OCI-LY1 (cell line): ENCODE data around the gene NAV3.

Experiments
- H2AFZ ChIP-seq: fragments of 200-600 bp; sonication (generic), shearing (Covaris generic); 2 replicates; pipeline ENCODE4 v1.6.0; 2014; ENCODE audit warnings: antibody characterized with exemption, mild to moderate bottlenecking, low read length
- H3F3A ChIP-seq: fragments of 200-600 bp; sonication (generic), shearing (Covaris generic); 2 replicates; pipeline ENCODE4 v1.6.0; 2014; ENCODE audit warnings: mild to moderate bottlenecking, antibody characterized with exemption, low read length, moderate library complexity; ENCODE audit not compliant: insufficient read depth
- H3K27ac ChIP-seq: fragments of 200-600 bp; sonication (generic); 2 replicates; pipeline ENCODE4 v1.5.1; 2014; ENCODE audit warnings: low read length, mixed run types, mild to moderate bottlenecking, low read depth; ENCODE audit not compliant: poor library complexity, severe bottlenecking
- H3K27me3 ChIP-seq: fragments of 200-600 bp; sonication (generic); 2 replicates; pipeline ENCODE4 v1.6.0; 2014; ENCODE audit warnings: antibody characterized with exemption, mild to moderate bottlenecking, low read length, moderate library complexity; ENCODE audit not compliant: insufficient read depth
- H3K36me3 ChIP-seq: fragments of 200-600 bp; sonication (generic); 2 replicates; pipeline ENCODE4 v1.6.1; 2014; ENCODE audit warnings: mild to moderate bottlenecking, antibody characterized with exemption, low read length, moderate library complexity, mixed read lengths; ENCODE audit not compliant: insufficient read depth
- H3K4me1 ChIP-seq: fragments of 200-600 bp; sonication (generic); 2 replicates; pipeline ENCODE4 v1.5.1; 2014; ENCODE audit warnings: mild to moderate bottlenecking, low read length, moderate library complexity; ENCODE audit not compliant: insufficient read depth, severe bottlenecking
- H3K4me2 ChIP-seq: fragments of 200-600 bp; sonication (generic), shearing (Covaris generic); 2 replicates; pipeline ENCODE4 v1.6.1; 2014; ENCODE audit warnings: low read length
- H3K4me3 ChIP-seq: fragments of 200-600 bp; sonication (generic); 2 replicates; pipeline ENCODE4 v1.5.1; 2014; ENCODE audit warnings: low read length, low read depth, mild to moderate bottlenecking, mixed read lengths; ENCODE audit not compliant: poor library complexity, severe bottlenecking
- H3K79me2 ChIP-seq: fragments of 200-600 bp; shearing (Covaris generic); 2 replicates; pipeline ENCODE4 v1.6.1; 2016; ENCODE audit warnings: mixed run types, low read length, mixed read lengths; ENCODE audit not compliant: insufficient read depth
- H3K9ac ChIP-seq: fragments of 200-600 bp; sonication (generic), shearing (Covaris generic); 2 replicates; pipeline ENCODE4 v1.6.1; 2014; ENCODE audit warnings: mild to moderate bottlenecking, low read length, mixed read lengths
- H3K9me2 ChIP-seq: fragments of 200-600 bp; sonication (generic), shearing (Covaris generic); 2 replicates; pipeline ENCODE4 v1.6.1; 2014; ENCODE audit warnings: low read depth, mild to moderate bottlenecking, low read length, mixed read lengths
- H3K9me3 ChIP-seq: fragments of 200-600 bp; shearing (Covaris generic); 2 replicates; pipeline ENCODE4 v1.6.1; 2014; ENCODE audit warnings: low read length, mixed read lengths
- H4K20me1 ChIP-seq: fragments of 200-600 bp; sonication (generic), shearing (Covaris generic); 2 replicates; pipeline ENCODE4 v1.6.0; 2016; ENCODE audit warnings: mild to moderate bottlenecking, low read length; ENCODE audit not compliant: insufficient read depth
- EZH2 ChIP-seq: fragments of 200-600 bp; sonication (generic), shearing (Covaris generic); IDR thresholded peaks from 2 replicates; pipeline ENCODE4 v1.8.0; 2017; ENCODE audit warnings: borderline replicate concordance, mixed run types, mild to moderate bottlenecking, antibody characterized with exemption, low read length, moderate library complexity, mixed read lengths
- TF ChIP-seq, protein P1 (sequence below): fragments of 200-600 bp; sonication (generic), shearing (Covaris generic); IDR thresholded peaks from 2 replicates; pipeline ENCODE4 v1.5.1; 2017; ENCODE audit warnings: mild to moderate bottlenecking, antibody characterized with exemption, low read length, moderate library complexity, mixed read lengths

NAV3 gene

DNA sequence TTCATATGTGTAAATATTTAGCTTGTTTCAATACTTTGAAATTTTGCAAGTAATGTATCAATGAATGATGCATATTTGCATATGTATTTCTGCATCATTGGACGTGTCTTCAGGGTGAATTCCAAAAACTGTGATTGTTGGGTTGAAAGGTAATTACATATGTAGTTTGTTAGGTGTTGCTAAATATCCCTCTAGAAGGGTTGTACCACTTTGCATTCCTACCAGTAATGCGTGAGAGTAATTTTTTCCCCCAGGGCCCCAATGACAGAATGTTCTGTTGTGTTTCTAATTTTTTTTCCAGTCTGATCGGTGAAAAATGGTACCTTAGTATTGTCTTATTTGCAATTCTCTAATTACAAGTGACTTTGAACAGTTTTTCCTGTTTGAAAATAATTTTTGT lies 408.9 kb downstream of the NAV3 start:
- Histone ChIP-seq H3K4me2 (no peak overlapping the region), H3K79me2 (no peaks in the 10 kb centered on the region), H4K20me1 (no peaks in the 10 kb centered on the region), H3K4me1 (no peaks in the 10 kb centered on the region), H3K9me2 (no peaks in the 10 kb centered on the region), H3K9ac (no peak overlapping the region), H2AFZ (no peak overlapping the region), H3K36me3 (no peaks in the 10 kb centered on the region), H3K9me3 (no peaks in the 10 kb centered on the region), H3K27me3 (no peaks in the 10 kb centered on the region), H3K4me3 (no peak overlapping the region), H3K27ac (no peak overlapping the region), H3F3A (no peaks in the 10 kb centered on the region)
- TF ChIP-seq, protein P1, sequence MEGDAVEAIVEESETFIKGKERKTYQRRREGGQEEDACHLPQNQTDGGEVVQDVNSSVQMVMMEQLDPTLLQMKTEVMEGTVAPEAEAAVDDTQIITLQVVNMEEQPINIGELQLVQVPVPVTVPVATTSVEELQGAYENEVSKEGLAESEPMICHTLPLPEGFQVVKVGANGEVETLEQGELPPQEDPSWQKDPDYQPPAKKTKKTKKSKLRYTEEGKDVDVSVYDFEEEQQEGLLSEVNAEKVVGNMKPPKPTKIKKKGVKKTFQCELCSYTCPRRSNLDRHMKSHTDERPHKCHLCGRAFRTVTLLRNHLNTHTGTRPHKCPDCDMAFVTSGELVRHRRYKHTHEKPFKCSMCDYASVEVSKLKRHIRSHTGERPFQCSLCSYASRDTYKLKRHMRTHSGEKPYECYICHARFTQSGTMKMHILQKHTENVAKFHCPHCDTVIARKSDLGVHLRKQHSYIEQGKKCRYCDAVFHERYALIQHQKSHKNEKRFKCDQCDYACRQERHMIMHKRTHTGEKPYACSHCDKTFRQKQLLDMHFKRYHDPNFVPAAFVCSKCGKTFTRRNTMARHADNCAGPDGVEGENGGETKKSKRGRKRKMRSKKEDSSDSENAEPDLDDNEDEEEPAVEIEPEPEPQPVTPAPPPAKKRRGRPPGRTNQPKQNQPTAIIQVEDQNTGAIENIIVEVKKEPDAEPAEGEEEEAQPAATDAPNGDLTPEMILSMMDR: no peak
- TF ChIP-seq EZH2: no peak

DNA sequence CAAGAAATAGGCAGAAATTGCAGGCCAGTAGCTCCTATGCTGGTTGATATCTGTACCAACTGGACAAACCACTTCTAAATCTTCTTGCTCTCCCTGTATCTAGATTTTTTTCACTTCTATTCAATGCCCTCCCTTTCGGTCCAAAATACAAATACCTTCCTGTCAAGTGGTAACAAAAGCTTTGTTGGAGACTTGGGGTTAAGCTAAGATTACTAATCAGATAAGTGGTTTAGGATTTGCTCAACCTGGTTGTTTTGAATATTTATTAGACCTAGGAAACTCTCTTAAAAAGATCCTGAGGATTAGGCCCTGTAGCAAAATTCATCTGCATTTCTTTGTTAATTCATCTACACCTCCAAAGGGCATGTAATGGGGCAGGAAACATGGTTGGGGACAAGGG lies 410.1 kb downstream of the NAV3 start:
- Histone ChIP-seq H3K4me1 (no peaks in the 10 kb centered on the region), H3F3A (no peaks in the 10 kb centered on the region), H3K79me2 (no peaks in the 10 kb centered on the region), H3K27ac (no peak overlapping the region), H3K4me2 (no peak overlapping the region), H4K20me1 (no peaks in the 10 kb centered on the region), H3K9ac (no peak overlapping the region), H3K36me3 (no peaks in the 10 kb centered on the region), H3K4me3 (no peak overlapping the region), H3K9me3 (no peaks in the 10 kb centered on the region), H3K9me2 (no peaks in the 10 kb centered on the region), H2AFZ (no peak overlapping the region), H3K27me3 (no peaks in the 10 kb centered on the region)
- no peak for TF ChIP-seq EZH2

DNA sequence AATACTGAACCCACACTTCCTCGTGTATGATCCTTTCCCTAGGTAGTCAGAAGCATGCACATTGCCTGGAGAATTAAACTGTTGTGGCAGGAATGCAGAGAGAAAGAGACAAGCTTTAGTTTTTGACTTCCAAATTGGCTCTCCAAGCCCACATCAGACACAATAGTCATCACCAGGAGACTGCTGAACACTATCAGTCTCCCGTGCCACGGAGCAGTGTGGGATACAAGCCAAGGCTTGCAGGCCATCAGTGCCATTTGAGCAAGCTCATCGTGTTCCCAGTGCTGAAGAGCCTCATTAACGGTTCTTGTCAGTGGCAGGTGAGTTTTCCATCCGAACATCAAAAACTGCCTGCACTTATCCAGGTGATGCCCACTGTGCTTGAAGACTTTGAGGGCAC lies 410.8 kb downstream of the NAV3 start:
- H3K4me3 ChIP-seq: no peak overlapping the region
- H2AFZ ChIP-seq: no peak overlapping the region
- no peak overlapping the region for H3K27ac ChIP-seq
- H3K4me1 ChIP-seq: no peaks in the 10 kb centered on the region
- H3K27me3 ChIP-seq: no peaks in the 10 kb centered on the region
- H3K9ac ChIP-seq: no peak overlapping the region
- no peaks in the 10 kb centered on the region for H4K20me1 ChIP-seq
- no peaks in the 10 kb centered on the region for H3K9me3 ChIP-seq
- H3K4me2 ChIP-seq: no peak overlapping the region
- no peaks in the 10 kb centered on the region for H3F3A ChIP-seq
- H3K36me3 ChIP-seq: no peaks in the 10 kb centered on the region
- no peaks in the 10 kb centered on the region for H3K9me2 ChIP-seq
- TF ChIP-seq, protein P1: no peak
- TF ChIP-seq EZH2: no peak
- no peaks in the 10 kb centered on the region for H3K79me2 ChIP-seq

DNA sequence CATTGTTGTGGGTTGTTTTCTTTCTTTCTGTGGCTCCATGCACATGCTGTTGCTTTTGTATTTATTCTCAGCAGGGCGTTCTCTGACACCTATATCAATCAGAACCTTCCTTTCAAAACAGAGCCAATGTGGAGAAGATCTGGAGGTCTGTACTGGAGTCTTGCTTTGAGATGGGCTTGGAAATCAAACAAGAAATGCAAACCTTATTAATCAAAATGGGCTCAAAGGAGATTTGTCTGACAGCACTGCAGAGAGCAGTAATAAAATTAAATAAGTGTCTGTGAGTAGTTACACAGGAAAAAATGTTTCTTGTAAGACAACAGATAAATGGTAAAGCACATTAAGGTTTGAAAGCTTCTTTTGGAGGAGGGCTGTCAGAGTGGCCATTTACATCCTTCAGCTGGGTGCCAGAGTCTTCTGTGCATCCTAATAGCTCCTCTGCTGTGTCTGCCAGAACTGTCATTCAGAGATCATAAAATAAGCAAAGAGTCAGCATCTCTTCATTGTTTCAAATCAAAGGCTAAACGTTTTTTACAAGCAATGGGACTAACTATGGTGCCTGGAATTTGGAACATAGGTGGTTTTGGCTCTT lies 414.3 kb downstream of the NAV3 start:
- H2AFZ ChIP-seq: no peak overlapping the region
- H3F3A ChIP-seq: no peaks in the 10 kb centered on the region
- no peaks in the 10 kb centered on the region for H4K20me1 ChIP-seq
- no peak overlapping the region for H3K27ac ChIP-seq
- H3K36me3 ChIP-seq: no peaks in the 10 kb centered on the region
- H3K9me3 ChIP-seq: no peaks in the 10 kb centered on the region
- H3K9ac ChIP-seq: no peak overlapping the region
- no peaks in the 10 kb centered on the region for H3K79me2 ChIP-seq
- H3K4me1 ChIP-seq: no peaks in the 10 kb centered on the region
- H3K9me2 ChIP-seq: no peaks in the 10 kb centered on the region
- no peak overlapping the region for H3K4me3 ChIP-seq
- no peak overlapping the region for H3K4me2 ChIP-seq
- no peaks in the 10 kb centered on the region for H3K27me3 ChIP-seq
- TF ChIP-seq EZH2: no peak
- TF ChIP-seq, protein P1: no peak
